GM21381 (cell line): Measurements from ENCODE around the gene NBEAL1.
A peak's percentile ranks its signal among the peaks of the same experiment; 100 is the strongest.
"Not testable (repeated sequence)": the region's sequence is repeated elsewhere in the genome, so short reads cannot be mapped to it uniquely, and the experiment has no call there.

Source experiments
- ATAC-seq: cut with Tn5 transposase; IDR thresholded peaks from one replicate; pipeline ENCODE4 v1.9.1; 2021; ENCODE audit warnings: mild to moderate bottlenecking, moderate library complexity; ENCODE audit not compliant: unreplicated experiment

The NBEAL1 gene

GRCh38 chr2:203201426-203201825, 186.8 kb downstream of the NBEAL1 start:
- ATAC-seq, result no peak

DNA sequence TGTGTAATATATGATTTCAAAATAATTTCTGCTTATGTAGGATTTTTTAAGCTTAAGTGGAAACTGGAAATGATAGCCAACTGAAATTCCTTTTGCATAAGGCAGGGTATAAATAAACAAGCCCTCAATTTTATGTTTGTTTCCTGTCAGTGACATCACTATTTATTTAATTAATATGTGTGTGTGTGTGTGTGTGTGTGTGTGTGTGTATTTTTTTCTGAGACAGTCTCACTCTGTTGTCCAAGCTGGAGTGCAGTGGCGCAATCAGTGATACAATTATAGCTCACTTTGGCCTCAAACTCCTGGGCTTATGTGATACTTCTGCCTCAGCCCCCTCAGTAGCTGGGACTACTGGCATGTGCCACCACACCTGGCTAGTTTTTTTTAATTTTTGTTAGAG, 194.9 kb downstream of the NBEAL1 start:
- ATAC-seq, result no peak

- ATAC-seq, result no peak
These were observed 210.9 kb downstream of the NBEAL1 start for GRCh38 chr2:203225423-203226039.

- not testable (repeated sequence) for ATAC-seq
These were observed 215.0 kb downstream of the NBEAL1 start for GRCh38 chr2:203229674-203230073.

GRCh38 chr2:203237346-203238238, 222.9 kb downstream of the NBEAL1 start:
- no peak for ATAC-seq

DNA sequence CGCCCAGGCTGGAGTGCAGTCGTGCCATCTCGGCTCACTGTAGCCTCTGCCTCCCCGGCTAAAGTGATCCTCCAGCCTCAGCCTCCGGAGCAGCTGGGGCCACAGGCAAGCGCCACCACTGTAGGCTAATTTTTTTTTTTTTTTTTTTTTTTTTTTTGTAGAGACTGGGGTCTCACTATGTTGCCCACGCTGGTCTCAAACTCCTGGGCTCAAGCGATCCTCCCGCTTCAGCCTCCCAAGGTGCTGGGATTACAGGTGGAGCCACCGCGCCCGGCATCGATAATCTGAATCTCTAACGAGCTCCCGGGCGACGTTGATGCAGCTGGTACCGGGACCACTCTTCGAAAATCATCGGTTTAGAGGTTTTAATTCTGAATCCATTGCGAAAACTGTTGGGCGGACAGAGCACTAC, 223.6 kb downstream of the NBEAL1 start:
- ATAC-seq, result peak; percentile 1

- ATAC-seq, result peak; percentile 85
These were observed 224.2 kb downstream of the NBEAL1 start, which contains the start of gene CYP20A1 for GRCh38 chr2:203238704-203239526. CYP20A1 (plus strand) TSS chr2:203239018; CDS start chr2:203239063, 45 bp downstream.

GRCh38 chr2:203240491-203240890, 225.8 kb downstream of the NBEAL1 start:
- ATAC-seq, result no peak

GRCh38 chr2:203242518-203242917, 227.8 kb downstream of the NBEAL1 start:
- no peak for ATAC-seq

DNA sequence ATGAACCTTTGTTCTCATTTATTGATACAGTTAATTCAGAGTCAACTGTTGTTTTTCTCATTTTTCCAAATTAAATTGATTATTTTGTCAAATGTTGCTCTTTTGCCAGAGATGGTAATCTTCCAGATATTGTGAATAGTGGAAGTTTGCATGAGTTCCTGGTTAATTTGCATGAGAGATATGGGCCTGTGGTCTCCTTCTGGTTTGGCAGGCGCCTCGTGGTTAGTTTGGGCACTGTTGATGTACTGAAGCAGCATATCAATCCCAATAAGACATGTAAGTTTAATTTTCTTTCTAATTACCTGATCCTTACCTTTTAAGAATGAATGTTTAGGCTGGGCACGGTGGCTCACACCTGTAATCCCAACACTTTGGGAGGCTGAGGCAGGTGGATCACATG, 232.0 kb downstream of the NBEAL1 start:
- no peak for ATAC-seq

DNA sequence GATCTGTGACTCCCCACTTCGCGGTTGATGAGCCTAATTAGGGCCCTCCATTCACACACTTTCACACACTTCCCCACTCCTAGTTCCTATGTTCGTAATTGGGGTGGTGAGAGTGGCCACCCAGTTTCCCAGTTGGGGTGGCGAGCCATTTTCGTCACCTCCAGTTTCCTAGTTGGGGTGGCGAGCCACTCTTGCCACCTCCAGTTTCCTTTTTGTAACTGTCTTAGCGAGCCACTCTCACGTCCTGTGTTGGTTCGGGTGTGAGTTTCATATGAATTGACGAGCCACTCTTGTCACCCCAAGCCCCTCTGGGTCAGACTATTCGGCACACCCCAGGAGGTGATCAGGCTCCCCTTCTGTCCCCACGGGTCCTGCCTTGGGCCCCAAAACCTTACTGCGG, 238.1 kb downstream of the NBEAL1 start:
- ATAC-seq, result no peak

DNA sequence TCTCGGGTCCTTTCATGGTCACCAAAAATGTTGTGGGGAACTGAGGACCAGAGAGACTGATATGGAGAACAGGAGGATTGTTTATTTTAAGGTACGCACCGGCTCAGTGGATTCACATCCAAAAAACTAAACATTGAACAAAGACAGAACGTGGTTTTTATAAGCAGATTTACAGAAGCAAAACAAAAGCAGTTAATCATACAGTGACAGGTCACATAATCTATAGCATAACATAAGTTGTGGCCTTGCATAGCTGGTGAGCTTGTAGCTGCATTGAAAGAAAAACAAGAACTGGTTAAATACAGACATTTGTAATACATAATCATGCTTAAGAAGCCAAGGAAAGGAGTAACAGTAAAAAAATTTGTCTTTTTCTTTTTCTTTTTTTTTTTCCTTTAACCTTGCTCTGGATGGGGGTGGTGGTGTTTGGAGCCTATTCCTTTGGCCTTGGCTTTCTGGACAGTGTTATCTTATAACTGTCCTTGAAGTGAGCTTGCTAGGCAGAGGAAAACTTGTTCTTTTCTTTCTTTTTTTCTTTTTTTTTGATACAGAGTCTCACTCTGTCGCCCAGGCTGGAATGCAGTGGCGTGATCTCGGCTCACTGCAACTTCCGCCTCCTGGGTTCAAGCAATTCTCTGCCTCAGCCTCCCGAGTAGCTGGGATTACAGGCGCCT, 238.9 kb downstream of the NBEAL1 start:
- not testable (repeated sequence) for ATAC-seq

GRCh38 chr2:203261326-203262159, 246.9 kb downstream of the NBEAL1 start:
- ATAC-seq, result no peak
